Activated naive CD4-positive, alpha-beta T cell treated with anti-CD3 and anti-CD28 coated beads, Interleukin-2, amount 50 U/mL, for 16 hours (primary cell): Measurements from ENCODE around the gene TTC33.
"Not testable (repeated sequence)": the region's sequence is repeated elsewhere in the genome, so short reads cannot be mapped to it uniquely, and the experiment has no call there.

Experiments used
- DNase-seq: peaks from one replicate; pipeline ENCODE4 v3.0.0-alpha.2; 2020

TTC33 gene

GRCh38 chr5:40778133-40778532 is 22.4 kb upstream of the TTC33 start:
- no peak for DNase-seq

GRCh38 chr5:40776658-40776977 is 20.9 kb upstream of the TTC33 start:
- no peak for DNase-seq

GRCh38 chr5:40775846-40776657 is 20.3 kb upstream of the TTC33 start:
- DNase-seq: no peak

- no peak for DNase-seq
Measured at GRCh38 chr5:40775085-40775845, 19.5 kb upstream of the TTC33 start.

DNA sequence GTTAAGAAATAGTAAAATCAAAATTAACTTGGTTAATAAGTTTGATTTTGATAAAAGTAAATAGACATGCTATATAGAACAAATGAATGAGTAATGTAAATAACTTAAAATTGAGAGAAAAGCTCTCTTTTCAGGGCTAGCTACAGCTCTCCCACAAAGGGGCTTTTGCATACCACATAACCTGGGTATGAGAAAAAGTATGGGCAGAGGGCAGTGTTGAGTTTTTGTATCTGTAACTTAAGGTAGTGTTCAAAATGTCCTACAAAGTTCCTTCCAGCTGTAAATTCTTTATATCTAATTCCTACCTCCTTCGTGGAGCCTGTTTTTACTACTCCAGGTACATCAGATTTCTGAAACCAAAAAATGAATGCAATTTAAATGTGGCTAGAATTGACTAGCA is 18.9 kb upstream of the TTC33 start:
- no peak for DNase-seq

- DNase-seq: no peak
Measured at GRCh38 chr5:40770764-40771163, 15.0 kb upstream of the TTC33 start.

- DNase-seq: no peak
Measured at GRCh38 chr5:40762705-40763104, 6.9 kb upstream of the TTC33 start.

GRCh38 chr5:40757400-40757799 is 1.6 kb upstream of the TTC33 start:
- no peak for DNase-seq

DNA sequence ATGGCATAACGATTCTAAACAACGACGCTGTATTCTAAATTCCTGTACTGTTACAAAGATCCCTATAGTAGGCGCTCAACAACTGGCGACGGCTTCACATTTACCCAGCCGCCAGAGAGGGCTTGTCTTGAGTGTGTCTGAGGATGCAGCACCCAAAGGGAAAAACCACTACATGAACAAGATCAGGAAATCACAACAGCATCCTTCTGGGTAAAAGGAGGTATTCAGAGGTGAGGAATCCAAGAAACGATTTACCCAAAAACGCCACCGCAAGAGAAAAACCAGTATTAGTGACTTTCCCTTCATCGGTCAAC is 711 bp downstream of the TTC33 start:
- peak; percentile 66 for DNase-seq

GRCh38 chr5:40754381-40755092 is 1.2 kb downstream of the TTC33 start:
- DNase-seq: no peak

- no peak for DNase-seq
Measured at GRCh38 chr5:40746703-40747102, 9.1 kb downstream of the TTC33 start.

- no peak for DNase-seq
Measured at GRCh38 chr5:40743771-40744170, 12.0 kb downstream of the TTC33 start.

- no peak for DNase-seq
Measured at GRCh38 chr5:40738502-40738901, 17.3 kb downstream of the TTC33 start.

- DNase-seq: no peak
Measured at GRCh38 chr5:40736103-40736875, 19.5 kb downstream of the TTC33 start.

DNA sequence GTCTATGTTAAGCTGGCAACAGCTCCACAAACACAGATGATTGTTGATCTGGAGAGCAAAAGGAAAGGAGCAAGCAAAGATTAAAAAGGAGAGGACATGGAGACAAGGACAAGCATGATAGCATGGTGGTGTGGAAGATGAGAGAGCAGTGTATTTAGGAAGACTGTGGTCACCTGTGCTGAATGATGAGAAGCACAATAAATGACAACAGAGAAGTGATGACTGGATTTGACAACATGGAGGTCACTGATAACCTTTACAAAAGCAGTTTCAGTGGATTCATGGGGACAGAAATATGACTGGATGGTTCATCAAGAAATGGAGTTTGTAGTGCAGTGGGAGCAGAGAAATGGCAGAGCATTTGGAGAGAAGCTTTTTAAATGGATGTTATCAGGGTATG is 20.2 kb downstream of the TTC33 start:
- DNase-seq: no peak

GRCh38 chr5:40734986-40735385 is 20.8 kb downstream of the TTC33 start:
- DNase-seq: no peak

GRCh38 chr5:40733879-40734563 is 21.7 kb downstream of the TTC33 start:
- DNase-seq: no peak

DNA sequence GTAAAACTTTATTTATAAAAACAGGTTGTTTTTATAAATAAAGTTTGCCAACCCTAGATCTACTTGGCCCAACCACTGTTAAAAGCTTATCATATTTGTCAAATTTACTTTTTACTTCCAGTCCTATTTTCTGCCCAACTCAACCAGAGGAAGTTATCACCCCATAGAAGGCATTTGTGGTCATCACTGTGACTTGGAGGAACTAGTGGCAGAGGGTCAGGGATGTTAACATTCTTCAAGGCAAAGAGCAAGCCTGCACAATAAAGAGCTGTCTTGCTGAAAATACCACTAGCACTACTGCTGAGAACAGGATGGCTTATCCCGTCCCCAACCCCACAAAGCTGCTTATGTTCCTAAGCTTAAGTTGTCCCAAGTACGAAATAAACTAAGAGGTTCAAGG is 22.3 kb downstream of the TTC33 start:
- DNase-seq: no peak

DNA sequence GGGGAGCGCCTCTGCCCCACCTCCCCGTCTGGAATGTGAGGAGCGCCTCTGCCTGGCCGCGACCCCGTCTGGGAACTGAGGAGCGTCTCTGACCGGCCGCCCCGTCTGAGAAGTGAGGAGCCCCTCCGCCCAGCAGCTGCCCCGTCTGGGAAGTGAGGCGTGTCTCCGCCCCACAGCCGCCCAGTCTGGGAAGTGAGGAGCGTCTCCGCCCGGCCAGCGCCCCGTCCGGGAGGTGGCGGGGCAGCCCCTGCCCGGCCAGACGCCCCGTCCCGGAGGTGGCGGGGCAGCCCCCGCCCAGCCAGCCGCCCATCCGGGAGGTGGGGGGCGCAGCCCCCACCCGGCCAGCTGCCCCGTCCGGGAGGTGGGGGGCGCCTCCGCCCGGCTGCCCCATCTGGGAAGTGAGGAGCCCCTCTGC is 33.3 kb downstream of the TTC33 start:
- not testable (repeated sequence) for DNase-seq

- no peak for DNase-seq
Measured at GRCh38 chr5:40720069-40720468, 35.7 kb downstream of the TTC33 start.

GRCh38 chr5:40717281-40717680 is 38.5 kb downstream of the TTC33 start:
- no peak for DNase-seq

DNA sequence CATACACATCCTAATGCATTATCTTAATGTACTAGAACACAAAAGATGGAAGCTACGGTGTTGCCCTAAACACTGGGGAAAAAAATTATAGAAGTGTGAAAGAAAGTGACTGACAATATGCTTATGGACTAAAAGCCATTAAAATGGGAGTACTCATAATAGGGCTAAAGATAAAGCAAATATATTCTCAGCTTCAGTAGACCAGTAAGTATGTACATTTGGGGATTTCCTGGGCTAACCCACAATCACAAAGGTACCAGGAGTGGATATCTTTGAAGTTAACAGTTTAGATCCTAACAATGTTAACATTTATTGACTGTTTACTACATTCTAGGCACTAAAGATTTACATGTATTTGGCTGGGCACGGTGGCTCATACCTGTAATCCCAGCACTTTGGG is 39.2 kb downstream of the TTC33 start:
- no peak for DNase-seq

GRCh38 chr5:40716000-40716399 is 39.8 kb downstream of the TTC33 start:
- DNase-seq: no peak
